ENCODE results near the gene CACFD1.

DNA sequence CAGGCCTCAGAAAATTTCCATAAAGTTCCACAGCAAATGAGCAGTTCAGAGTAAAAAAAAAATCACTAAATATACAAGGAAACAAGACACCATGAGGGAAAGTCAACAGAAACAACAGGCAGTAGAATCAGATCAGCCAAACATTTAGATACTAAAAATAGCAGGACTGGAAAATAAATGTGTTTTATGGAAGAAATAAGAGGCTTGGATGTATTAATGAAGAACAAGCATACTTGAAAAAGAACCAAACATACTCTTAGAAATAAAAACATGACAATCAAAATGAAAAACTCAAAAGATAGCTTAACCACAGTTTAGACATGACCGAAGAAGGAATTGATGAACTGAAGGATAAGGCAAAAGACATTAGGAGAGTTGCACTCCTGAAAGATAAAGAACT lies 42.3 kb downstream of the CACFD1 start:
- TF ChIP-seq SIN3A (IDR thresholded peaks at IDR 0.05; ENCODE audit: borderline replicate concordance, insufficient read depth, low read length) (no peak), POLR2AphosphoS5 (IDR thresholded peaks at IDR 0.05; ENCODE audit: low read depth, low read length) (no peak), TAF1 (IDR thresholded peaks at IDR 0.05; ENCODE audit: borderline replicate concordance, insufficient read depth, low read length) (no peak)
- TF ChIP-seq, protein P1, sequence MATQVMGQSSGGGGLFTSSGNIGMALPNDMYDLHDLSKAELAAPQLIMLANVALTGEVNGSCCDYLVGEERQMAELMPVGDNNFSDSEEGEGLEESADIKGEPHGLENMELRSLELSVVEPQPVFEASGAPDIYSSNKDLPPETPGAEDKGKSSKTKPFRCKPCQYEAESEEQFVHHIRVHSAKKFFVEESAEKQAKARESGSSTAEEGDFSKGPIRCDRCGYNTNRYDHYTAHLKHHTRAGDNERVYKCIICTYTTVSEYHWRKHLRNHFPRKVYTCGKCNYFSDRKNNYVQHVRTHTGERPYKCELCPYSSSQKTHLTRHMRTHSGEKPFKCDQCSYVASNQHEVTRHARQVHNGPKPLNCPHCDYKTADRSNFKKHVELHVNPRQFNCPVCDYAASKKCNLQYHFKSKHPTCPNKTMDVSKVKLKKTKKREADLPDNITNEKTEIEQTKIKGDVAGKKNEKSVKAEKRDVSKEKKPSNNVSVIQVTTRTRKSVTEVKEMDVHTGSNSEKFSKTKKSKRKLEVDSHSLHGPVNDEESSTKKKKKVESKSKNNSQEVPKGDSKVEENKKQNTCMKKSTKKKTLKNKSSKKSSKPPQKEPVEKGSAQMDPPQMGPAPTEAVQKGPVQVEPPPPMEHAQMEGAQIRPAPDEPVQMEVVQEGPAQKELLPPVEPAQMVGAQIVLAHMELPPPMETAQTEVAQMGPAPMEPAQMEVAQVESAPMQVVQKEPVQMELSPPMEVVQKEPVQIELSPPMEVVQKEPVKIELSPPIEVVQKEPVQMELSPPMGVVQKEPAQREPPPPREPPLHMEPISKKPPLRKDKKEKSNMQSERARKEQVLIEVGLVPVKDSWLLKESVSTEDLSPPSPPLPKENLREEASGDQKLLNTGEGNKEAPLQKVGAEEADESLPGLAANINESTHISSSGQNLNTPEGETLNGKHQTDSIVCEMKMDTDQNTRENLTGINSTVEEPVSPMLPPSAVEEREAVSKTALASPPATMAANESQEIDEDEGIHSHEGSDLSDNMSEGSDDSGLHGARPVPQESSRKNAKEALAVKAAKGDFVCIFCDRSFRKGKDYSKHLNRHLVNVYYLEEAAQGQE (IDR thresholded peaks at IDR 0.05; ENCODE audit: insufficient read depth in 1 of 2, low read depth in 2 of 2, low read length in 2 of 2) = no peak
